ENCODE data around the gene GPR37L1.
"Not testable (repeated sequence)": the region's sequence is repeated elsewhere in the genome, so short reads cannot be mapped to it uniquely, and the experiment has no call there.

The GPR37L1 gene

GRCh38 chr1:202135221-202135721, 12.6 kb downstream of the GPR37L1 start:
- DNase-seq, result no peak

GRCh38 chr1:202140833-202141232, 18.1 kb downstream of the GPR37L1 start:
- intact Hi-C loops (cut with DNase I; ENCODE audit: low total_unique reads), result loop anchor here (10.0 kb wide), 1 partner anchor 256 kb away; the partner anchor contains the start of gene SHISA4
- Histone ChIP-seq H3K27me3 (no peaks in the 10 kb centered on the region), H3K9me3 (no peaks in the 10 kb centered on the region), H3K4me1 (peaks cover 0 to 41% (median 26%) of the 10 kb centered on the region in 4 donors), H3K27ac (peak overlapping the region; percentile 12 to 93), H3K36me3 (peaks cover 0 to 26% (median 6%) of the 10 kb centered on the region in 3 donors), H3K4me3 (no peak overlapping the region)
- no peak for TF ChIP-seq CTCF (IDR thresholded peaks at IDR 0.05)
- DNase-seq, result no peak

More at GRCh38 chr1:202135221-202135721, 12.6 kb downstream of the GPR37L1 start:
- H3K4me3 ChIP-seq, result no peak overlapping the region
- H3K9me3 ChIP-seq, result no peaks in the 10 kb centered on the region
- intact Hi-C loops (cut with DNase I; ENCODE audit: low total_unique reads), result loop anchor here (2.0 kb wide), 1 partner anchor 124 kb away; the partner anchor contains the start of gene ELF3
- H3K27me3 ChIP-seq, result no peaks in the 10 kb centered on the region
- H3K4me1 ChIP-seq, result peaks cover 0 to 59% (median 34%) of the 10 kb centered on the region in 4 donors
- H3K27ac ChIP-seq, result peak overlapping the region; percentile 82 to 85
- TF ChIP-seq CTCF (IDR thresholded peaks at IDR 0.05), result peak; percentile 71 to 92
- peaks cover 15 to 49% (median 34%) of the 10 kb centered on the region in 3 donors for H3K36me3 ChIP-seq

- H3K27me3 ChIP-seq, H3K9me3 ChIP-seq, H3K4me3 ChIP-seq, DNase-seq: not testable (repeated sequence)
- peak overlapping the region in 1 of 2 donors; percentile 93 for H3K27ac ChIP-seq
- H3K4me1 ChIP-seq, result peaks cover 0 to 41% (median 26%) of the 10 kb centered on the region in 4 donors
- intact Hi-C loops (cut with DNase I; ENCODE audit: low total_unique reads), result loop anchor here (10.0 kb wide), 1 partner anchor 257 kb away; the partner anchor contains the start of gene SHISA4
- peaks cover 0 to 22% (median under 1%) of the 10 kb centered on the region in 3 donors for H3K36me3 ChIP-seq
These were observed 18.8 kb downstream of the GPR37L1 start for GRCh38 chr1:202141468-202141867.

GRCh38 chr1:202143011-202143767, 20.5 kb downstream of the GPR37L1 start:
- intact Hi-C loops (cut with DNase I; ENCODE audit: low total_unique reads), result loop anchor here (10.0 kb wide), 1 partner anchor 258 kb away; the partner anchor contains the start of gene SHISA4
- DNase-seq, result peak in 1 of 2 donors; percentile 55
- TF ChIP-seq CTCF (IDR thresholded peaks at IDR 0.05), result no peak

GRCh38 chr1:202143768-202144401, 21.2 kb downstream of the GPR37L1 start:
- intact Hi-C loops (cut with DNase I; ENCODE audit: low total_unique reads), result loop anchor here (10.0 kb wide), 1 partner anchor 259 kb away; the partner anchor contains the start of gene SHISA4
- peak overlapping the region; percentile 92 to 93 for H3K27ac ChIP-seq
- H3K4me3 ChIP-seq, result peak overlapping the region; percentile 96
- no peak for TF ChIP-seq CTCF (IDR thresholded peaks at IDR 0.05)
- no peaks in the 10 kb centered on the region for H3K9me3 ChIP-seq
- peaks cover 0 to 41% (median 26%) of the 10 kb centered on the region in 4 donors for H3K4me1 ChIP-seq
- DNase-seq, result no peak
- no peaks in the 10 kb centered on the region for H3K27me3 ChIP-seq
- H3K36me3 ChIP-seq, result no peaks in the 10 kb centered on the region

More at GRCh38 chr1:202143011-202143767, 20.5 kb downstream of the GPR37L1 start:
- peaks cover 0 to 41% (median 26%) of the 10 kb centered on the region in 4 donors for H3K4me1 ChIP-seq
- no peaks in the 10 kb centered on the region for H3K9me3 ChIP-seq
- no peaks in the 10 kb centered on the region for H3K27me3 ChIP-seq
- H3K36me3 ChIP-seq, result peaks cover 0 to 4% (median 0%) of the 10 kb centered on the region in 3 donors
- peak overlapping the region; percentile 92 to 93 for H3K27ac ChIP-seq
- peak overlapping the region; percentile 96 for H3K4me3 ChIP-seq
